A549 (cell line): ENCODE measurements around the gene FAM53C.

Source experiments
- BHLHE40 ChIP-seq: IDR thresholded peaks from 2 replicates; pipeline ENCODE4 v1.6.1; 2012; ENCODE audit warnings: low read depth, low read length, inconsistent platforms
- CHD2 ChIP-seq: fragments of 150-350 bp; IDR thresholded peaks from 2 replicates; pipeline ENCODE4 v1.6.1; 2014; ENCODE audit warnings: low read length; ENCODE audit not compliant: partially characterized antibody
- EHMT2 ChIP-seq: fragments of 200-600 bp; sonication (generic); IDR thresholded peaks from 2 replicates; pipeline ENCODE4 v1.6.1; 2016; ENCODE audit warnings: antibody characterized with exemption, low read depth, mild to moderate bottlenecking, moderate library complexity
- JUN ChIP-seq, 2 experiments: fragments of >200 bp; sonication (Bioruptor Twin); formaldehyde crosslinking; IDR thresholded peaks; 2 replicates in 1 of 2; 3 replicates in 1 of 2; pipeline ENCODE4 v1.6.1; 2016 to 2017
- MAZ ChIP-seq: fragments of 150-350 bp; IDR thresholded peaks from 2 replicates; pipeline ENCODE4 v1.6.1; 2014; ENCODE audit warnings: antibody characterized with exemption, low read depth, low read length, borderline replicate concordance
- MYC ChIP-seq: IDR thresholded peaks from 2 replicates; pipeline ENCODE4 v1.6.1; 2012; ENCODE audit warnings: mild to moderate bottlenecking, inconsistent platforms, low read length, improper control_type of control experiment, borderline replicate concordance
- POLR2A ChIP-seq: IDR thresholded peaks from 2 replicates; pipeline ENCODE4 v1.6.1; 2012; ENCODE audit warnings: mild to moderate bottlenecking, low read length
- POLR2AphosphoS2 ChIP-seq: conservative IDR thresholded peaks from 2 replicates; pipeline ENCODE4 v1.6.1; 2012; ENCODE audit warnings: low read length, improper control_type of control experiment, inconsistent platforms
- RAD21 ChIP-seq, 2 experiments: fragments of >200 bp in 1 of 2; sonication (Bioruptor Twin) in 1 of 2; formaldehyde crosslinking in 1 of 2; IDR thresholded peaks in 1 of 2; conservative IDR thresholded peaks in 1 of 2; 2 replicates in 1 of 2; 3 replicates in 1 of 2; pipeline ENCODE4 v1.6.1; 2012 to 2018; ENCODE audit warnings: inconsistent platforms in 1 of 2
- RCOR1 ChIP-seq: fragments of 150-350 bp; IDR thresholded peaks from 2 replicates; pipeline ENCODE4 v1.6.1; 2014; ENCODE audit warnings: antibody characterized with exemption, low read length, low read depth
- TF ChIP-seq, protein P1 (sequence below): fragments of >200 bp; sonication (Bioruptor Twin); formaldehyde crosslinking; IDR thresholded peaks from 3 replicates; pipeline ENCODE4 v1.5.1; 2016
- TF ChIP-seq, protein P2 (sequence below): fragments of >200 bp; sonication (Bioruptor Twin); formaldehyde crosslinking; IDR thresholded peaks from 3 replicates; pipeline ENCODE4 v1.6.1; 2016

DNA sequence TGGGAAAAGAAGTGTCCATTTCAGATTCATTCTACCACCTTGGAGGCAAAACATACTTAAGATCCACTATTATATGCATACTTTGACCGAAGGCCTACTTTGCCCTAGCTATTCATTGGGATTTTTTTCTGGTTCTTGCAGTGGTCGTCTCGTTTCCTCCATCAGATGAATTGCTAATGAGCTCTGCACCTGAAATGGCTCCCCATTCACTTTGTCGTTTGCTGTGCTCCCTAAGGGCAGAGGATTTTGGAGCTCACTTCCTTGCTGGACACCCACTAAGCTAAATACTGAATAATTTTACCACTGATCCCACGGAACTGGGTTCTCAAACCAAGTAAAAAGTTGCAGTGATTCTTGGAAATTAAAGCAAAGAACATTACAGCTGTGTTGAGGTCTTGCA, 16.3 kb downstream of the FAM53C start:
- TF ChIP-seq, protein P1, sequence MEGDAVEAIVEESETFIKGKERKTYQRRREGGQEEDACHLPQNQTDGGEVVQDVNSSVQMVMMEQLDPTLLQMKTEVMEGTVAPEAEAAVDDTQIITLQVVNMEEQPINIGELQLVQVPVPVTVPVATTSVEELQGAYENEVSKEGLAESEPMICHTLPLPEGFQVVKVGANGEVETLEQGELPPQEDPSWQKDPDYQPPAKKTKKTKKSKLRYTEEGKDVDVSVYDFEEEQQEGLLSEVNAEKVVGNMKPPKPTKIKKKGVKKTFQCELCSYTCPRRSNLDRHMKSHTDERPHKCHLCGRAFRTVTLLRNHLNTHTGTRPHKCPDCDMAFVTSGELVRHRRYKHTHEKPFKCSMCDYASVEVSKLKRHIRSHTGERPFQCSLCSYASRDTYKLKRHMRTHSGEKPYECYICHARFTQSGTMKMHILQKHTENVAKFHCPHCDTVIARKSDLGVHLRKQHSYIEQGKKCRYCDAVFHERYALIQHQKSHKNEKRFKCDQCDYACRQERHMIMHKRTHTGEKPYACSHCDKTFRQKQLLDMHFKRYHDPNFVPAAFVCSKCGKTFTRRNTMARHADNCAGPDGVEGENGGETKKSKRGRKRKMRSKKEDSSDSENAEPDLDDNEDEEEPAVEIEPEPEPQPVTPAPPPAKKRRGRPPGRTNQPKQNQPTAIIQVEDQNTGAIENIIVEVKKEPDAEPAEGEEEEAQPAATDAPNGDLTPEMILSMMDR: no peak
- TF ChIP-seq CHD2: no peak
- TF ChIP-seq POLR2A: no peak
- TF ChIP-seq EHMT2: no peak
- no peak for TF ChIP-seq POLR2AphosphoS2
- TF ChIP-seq, protein P2, sequence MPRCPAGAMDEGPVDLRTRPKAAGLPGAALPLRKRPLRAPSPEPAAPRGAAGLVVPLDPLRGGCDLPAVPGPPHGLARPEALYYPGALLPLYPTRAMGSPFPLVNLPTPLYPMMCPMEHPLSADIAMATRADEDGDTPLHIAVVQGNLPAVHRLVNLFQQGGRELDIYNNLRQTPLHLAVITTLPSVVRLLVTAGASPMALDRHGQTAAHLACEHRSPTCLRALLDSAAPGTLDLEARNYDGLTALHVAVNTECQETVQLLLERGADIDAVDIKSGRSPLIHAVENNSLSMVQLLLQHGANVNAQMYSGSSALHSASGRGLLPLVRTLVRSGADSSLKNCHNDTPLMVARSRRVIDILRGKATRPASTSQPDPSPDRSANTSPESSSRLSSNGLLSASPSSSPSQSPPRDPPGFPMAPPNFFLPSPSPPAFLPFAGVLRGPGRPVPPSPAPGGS: no peak
- TF ChIP-seq JUN (IDR thresholded peaks at IDR 0.05): no peak
- TF ChIP-seq RCOR1: no peak
- no peak for TF ChIP-seq RAD21 (conservative IDR thresholded peaks at IDR 0.05 in 1 of 2, IDR thresholded peaks at IDR 0.05 in 1 of 2)
- TF ChIP-seq MYC: no peak
- TF ChIP-seq BHLHE40: no peak
- no peak for TF ChIP-seq MAZ
